MM.1S (cell line): ENCODE measurements around the gene KCNIP1.
"Not testable (repeated sequence)": the region's sequence is repeated elsewhere in the genome, so short reads cannot be mapped to it uniquely, and the experiment has no call there.

Source experiments
- DNase-seq: peaks from one replicate; pipeline ENCODE4 v3.0.0-alpha.2; 2015
- H2AFZ ChIP-seq: fragments of 300-600 bp; sonication (generic); 2 replicates; pipeline ENCODE4 v1.6.0; 2016; ENCODE audit warnings: antibody characterized with exemption, low read length
- H3F3A ChIP-seq: fragments of 300-600 bp; sonication (generic); 2 replicates; pipeline ENCODE4 v1.6.1; 2016; ENCODE audit warnings: mild to moderate bottlenecking, antibody characterized with exemption, low read length, moderate library complexity, mixed read lengths; ENCODE audit not compliant: insufficient read depth
- H3K27ac ChIP-seq: fragments of 300-600 bp; sonication (generic); 2 replicates; pipeline ENCODE4 v1.5.1; 2016; ENCODE audit warnings: mild to moderate bottlenecking, low read length
- H3K27me3 ChIP-seq: fragments of 300-600 bp; sonication (generic); replicated peaks from 2 replicates; pipeline ENCODE4 v1.6.0; 2016; ENCODE audit warnings: low read length; ENCODE audit not compliant: insufficient read depth
- H3K36me3 ChIP-seq: fragments of 300-600 bp; sonication (generic); replicated peaks from 2 replicates; pipeline ENCODE4 v1.6.1; 2016; ENCODE audit warnings: mild to moderate bottlenecking, low read length, mixed read lengths; ENCODE audit not compliant: insufficient read depth
- H3K4me1 ChIP-seq: fragments of 300-600 bp; sonication (generic); 2 replicates; pipeline ENCODE4 v1.6.1; 2016; ENCODE audit warnings: low read length, mixed read lengths
- H3K4me2 ChIP-seq: fragments of 300-600 bp; sonication (generic); 2 replicates; pipeline ENCODE4 v1.6.0; 2016; ENCODE audit warnings: low read depth, low read length
- H3K4me3 ChIP-seq: fragments of 300-600 bp; sonication (generic); 2 replicates; pipeline ENCODE4 v1.5.1; 2016; ENCODE audit warnings: low read length, mixed read lengths
- H3K79me2 ChIP-seq: fragments of 300-600 bp; sonication (generic); 2 replicates; pipeline ENCODE4 v1.6.1; 2016; ENCODE audit warnings: mixed run types, low read length, mixed read lengths
- H3K9ac ChIP-seq: fragments of 300-600 bp; sonication (generic); 2 replicates; pipeline ENCODE4 v1.6.1; 2016; ENCODE audit warnings: low read length, mixed read lengths
- H3K9me2 ChIP-seq: fragments of 300-600 bp; sonication (generic); replicated peaks from 2 replicates; pipeline ENCODE4 v1.6.1; 2016; ENCODE audit warnings: mild to moderate bottlenecking, low read length, mixed read lengths; ENCODE audit not compliant: insufficient read depth
- H3K9me3 ChIP-seq: fragments of 300-600 bp; sonication (generic); replicated peaks from 2 replicates; pipeline ENCODE4 v1.6.1; 2016; ENCODE audit warnings: mild to moderate bottlenecking, low read length, mixed read lengths; ENCODE audit not compliant: insufficient read depth
- H4K20me1 ChIP-seq: fragments of 300-600 bp; sonication (generic); 2 replicates; pipeline ENCODE4 v1.6.1; 2016; ENCODE audit warnings: mild to moderate bottlenecking, low read length, moderate library complexity, mixed read lengths; ENCODE audit not compliant: insufficient read depth
- CTCF ChIP-seq: fragments of 300-600 bp; sonication (generic); IDR thresholded peaks from 2 replicates; pipeline ENCODE4 v1.5.1; 2016; ENCODE audit warnings: antibody characterized with exemption, low read length, mixed read lengths
- EZH2 ChIP-seq: fragments of 300-600 bp; sonication (generic); optimal IDR thresholded peaks from 2 replicates; pipeline ENCODE3; 2017; ENCODE audit warnings: low read depth, mild to moderate bottlenecking, antibody characterized with exemption, low read length, mixed read lengths
- EZH2phosphoT487 ChIP-seq: fragments of 300-600 bp; sonication (generic); IDR thresholded peaks from 2 replicates; pipeline ENCODE4 v1.6.1; 2018; ENCODE audit warnings: antibody characterized with exemption, low read length

The KCNIP1 gene

GRCh38 chr5:170760113-170760512 is 256.3 kb downstream of the KCNIP1 start:
- TF ChIP-seq CTCF, result no peak
- no peak for TF ChIP-seq EZH2phosphoT487
- no peak for TF ChIP-seq EZH2
- H3K9me3 ChIP-seq, result no peaks in the 10 kb centered on the region
- no peak overlapping the region for H3K4me2 ChIP-seq
- no peak overlapping the region for H2AFZ ChIP-seq
- no peaks in the 10 kb centered on the region for H3K27me3 ChIP-seq
- no peaks in the 10 kb centered on the region for H3K79me2 ChIP-seq
- H3K27ac ChIP-seq, result no peak overlapping the region
- no peak overlapping the region for H3K9ac ChIP-seq
- H3K9me2 ChIP-seq, result no peaks in the 10 kb centered on the region
- H3F3A ChIP-seq, result no peaks in the 10 kb centered on the region
- H4K20me1 ChIP-seq, result no peaks in the 10 kb centered on the region
- no peak for DNase-seq
- no peak overlapping the region for H3K4me3 ChIP-seq
- H3K4me1 ChIP-seq, result no peaks in the 10 kb centered on the region
- no peaks in the 10 kb centered on the region for H3K36me3 ChIP-seq

GRCh38 chr5:170761048-170761707 is 257.4 kb downstream of the KCNIP1 start:
- Histone ChIP-seq H2AFZ (no peak overlapping the region), H3K9me2 (no peaks in the 10 kb centered on the region), H3K4me3 (no peak overlapping the region), H3K4me2 (no peak overlapping the region), H3K36me3 (no peaks in the 10 kb centered on the region), H3K4me1 (no peaks in the 10 kb centered on the region), H3F3A (no peaks in the 10 kb centered on the region), H3K27ac (no peak overlapping the region), H4K20me1 (no peaks in the 10 kb centered on the region), H3K9ac (no peak overlapping the region), H3K79me2 (no peaks in the 10 kb centered on the region), H3K9me3 (no peaks in the 10 kb centered on the region), H3K27me3 (no peaks in the 10 kb centered on the region)
- no peak for DNase-seq
- TF ChIP-seq CTCF (no peak), EZH2phosphoT487 (no peak), EZH2 (no peak)

GRCh38 chr5:170761708-170762066 is 257.9 kb downstream of the KCNIP1 start:
- H3K4me2 ChIP-seq, result no peak overlapping the region
- TF ChIP-seq EZH2phosphoT487 (no peak), CTCF (no peak), EZH2 (no peak)
- no peaks in the 10 kb centered on the region for H3K9me3 ChIP-seq
- no peaks in the 10 kb centered on the region for H3K27me3 ChIP-seq
- no peak overlapping the region for H3K4me3 ChIP-seq
- H2AFZ ChIP-seq, result no peak overlapping the region
- no peak overlapping the region for H3K27ac ChIP-seq
- no peaks in the 10 kb centered on the region for H3K36me3 ChIP-seq
- H4K20me1 ChIP-seq, result no peaks in the 10 kb centered on the region
- H3K9me2 ChIP-seq, result no peaks in the 10 kb centered on the region
- DNase-seq, result no peak
- H3K9ac ChIP-seq, result no peak overlapping the region
- H3K79me2 ChIP-seq, result no peaks in the 10 kb centered on the region
- no peaks in the 10 kb centered on the region for H3F3A ChIP-seq
- no peaks in the 10 kb centered on the region for H3K4me1 ChIP-seq

GRCh38 chr5:170762298-170762697 is 258.5 kb downstream of the KCNIP1 start:
- H3K27ac ChIP-seq, H2AFZ ChIP-seq, H3K36me3 ChIP-seq, H3K4me2 ChIP-seq, H3K9me2 ChIP-seq, H3K79me2 ChIP-seq, H3F3A ChIP-seq, DNase-seq, H3K4me3 ChIP-seq, H3K9ac ChIP-seq, H3K4me1 ChIP-seq, H3K27me3 ChIP-seq, H3K9me3 ChIP-seq, H4K20me1 ChIP-seq: not testable (repeated sequence)

- not testable (repeated sequence) for H3K9me3 ChIP-seq, H3K79me2 ChIP-seq, H3K9me2 ChIP-seq, H2AFZ ChIP-seq, H3K4me1 ChIP-seq, H3K4me2 ChIP-seq, H3K4me3 ChIP-seq, H3K9ac ChIP-seq, H3K27ac ChIP-seq, H3F3A ChIP-seq, DNase-seq, H4K20me1 ChIP-seq, H3K36me3 ChIP-seq, H3K27me3 ChIP-seq
Observed at GRCh38 chr5:170765868-170766267, 262.0 kb downstream of the KCNIP1 start.
